Common myeloid progenitor, CD34-positive (primary cell): ENCODE data around the gene HTATSF1.
A peak's percentile ranks its signal among the peaks of the same experiment; 100 is the strongest.

Experiments used
- CTCF ChIA-PET: fragments of 350-600 bp; sonication (Branson Sonifier 250); formaldehyde crosslinking; loops from one replicate; lab custom pipeline; 2021; ENCODE audit warnings: antibody characterized with exemption; lab: Charles Lee
- POLR2A ChIA-PET: fragments of 350-600 bp; sonication (Branson Sonifier 250); formaldehyde crosslinking; loops from one replicate; lab custom pipeline; 2021; ENCODE audit warnings: antibody characterized with exemption; lab: Charles Lee
- DNase-seq, 3 donors: peaks; one replicate each; pipeline versions ENCODE4 v3.0.0 to v3.0.0-alpha.2; 2013
- H3K27ac ChIP-seq, 2 experiments: 1 replicate in 1 of 2; 2 replicates in 1 of 2; pipeline ENCODE4 v1.7.0; 2013; ENCODE audit warnings: inconsistent platforms in 2 of 2, low read length in 2 of 2, mild to moderate bottlenecking in 2 of 2, low read depth in 1 of 2, moderate library complexity in 1 of 2; ENCODE audit not compliant: severe bottlenecking in 2 of 2, insufficient read depth in 1 of 2, poor library complexity in 1 of 2
- H3K27me3 ChIP-seq, 5 experiments: replicated peaks in 2 of 5; 1 replicate in 3 of 5; 2 replicates in 2 of 5; pipeline versions ENCODE4 v1.6.1 to v1.7.0; 2013; ENCODE audit warnings: low read length in 4 of 5, mild to moderate bottlenecking in 2 of 5, moderate library complexity in 2 of 5, inconsistent platforms in 1 of 5; ENCODE audit not compliant: insufficient read depth in 5 of 5, control insufficient read depth in 4 of 5
- H3K36me3 ChIP-seq, 4 experiments: 1 replicate in 2 of 4; 2 replicates in 2 of 4; pipeline versions ENCODE4 v1.6.1 to v1.7.0; 2013; ENCODE audit warnings: low read length in 3 of 4, control low read depth in 1 of 4, mild to moderate bottlenecking in 1 of 4; ENCODE audit not compliant: control insufficient read depth in 4 of 4, insufficient read depth in 4 of 4
- H3K4me1 ChIP-seq, 4 experiments: 1 replicate in 3 of 4; 2 replicates in 1 of 4; pipeline versions ENCODE4 v1.6.1 to v1.7.1; 2013; ENCODE audit warnings: low read length in 3 of 4, mild to moderate bottlenecking in 3 of 4, control low read depth in 1 of 4, inconsistent platforms in 1 of 4, moderate library complexity in 1 of 4; ENCODE audit not compliant: control insufficient read depth in 4 of 4, insufficient read depth in 4 of 4; ENCODE audit errors: control extremely low read depth in 1 of 4
- H3K4me3 ChIP-seq, 7 experiments: 1 replicate in 4 of 7; 2 replicates in 3 of 7; pipeline versions ENCODE4 v1.5.1 to v1.7.0; 2013; ENCODE audit warnings: mild to moderate bottlenecking in 7 of 7, low read length in 6 of 7, moderate library complexity in 6 of 7, inconsistent platforms in 2 of 7, low read depth in 2 of 7, control low read depth in 1 of 7; ENCODE audit not compliant: insufficient read depth in 4 of 7, control insufficient read depth in 1 of 7; ENCODE audit errors: extremely low read depth in 1 of 7
- H3K9me3 ChIP-seq, 5 experiments: 1 replicate in 4 of 5; 2 replicates in 1 of 5; pipeline versions ENCODE4 v1.6.1 to v1.7.1; 2013; ENCODE audit warnings: low read length in 4 of 5, mild to moderate bottlenecking in 2 of 5, inconsistent platforms in 1 of 5, low read depth in 1 of 5, moderate library complexity in 1 of 5; ENCODE audit not compliant: control insufficient read depth in 4 of 5, insufficient read depth in 2 of 5; ENCODE audit errors: control extremely low read depth in 1 of 5
- WGBS: methylation state at CpG from one replicate; pipeline ENCODE4 v1.1.5; 2013; ENCODE audit not compliant: insufficient coverage; 5-methylcytosine and 5-hydroxymethylcytosine counted together

HTATSF1 gene

DNA sequence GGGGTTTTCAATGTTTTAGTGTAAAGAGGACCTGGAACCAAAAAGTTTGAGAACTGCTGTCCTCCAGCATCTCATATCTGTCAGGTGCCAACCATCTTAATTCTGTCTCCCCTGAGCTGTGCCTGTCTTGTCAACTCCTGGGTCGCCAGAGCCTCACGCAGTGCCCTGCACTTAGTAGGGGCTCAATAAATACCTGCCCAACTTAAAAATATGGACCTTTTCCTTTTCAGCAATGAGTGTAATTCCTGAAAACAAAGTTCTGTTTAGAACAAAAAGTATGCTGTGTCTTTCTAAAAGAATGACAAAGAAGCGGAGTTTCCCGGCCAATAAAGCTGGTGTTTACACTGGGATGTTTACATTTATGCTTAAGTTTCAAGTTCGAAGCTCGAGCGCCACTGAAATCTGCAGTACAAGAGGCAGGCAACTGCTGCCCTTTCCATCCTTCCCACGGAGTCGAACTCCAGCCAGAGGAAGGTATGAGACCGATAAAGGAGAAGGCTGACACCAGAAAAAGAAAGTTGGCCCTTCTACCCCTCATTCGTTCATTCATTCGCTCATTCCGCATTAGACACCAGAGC lies 1.1 kb upstream of the HTATSF1 start:
- H3K9me3 ChIP-seq: no peaks in the 10 kb centered on the region
- H3K4me3 ChIP-seq: peak overlapping the region; percentile 16 to 90 (median 73)
- H3K4me1 ChIP-seq: peaks cover 0 to 36% (median 18%) of the 10 kb centered on the region in 4 experiments
- H3K36me3 ChIP-seq: peaks cover 0 to 10% (median 3%) of the 10 kb centered on the region in 4 experiments
- H3K27me3 ChIP-seq: peaks cover 0 to 2% (median 0%) of the 10 kb centered on the region in 5 experiments
- H3K27ac ChIP-seq: peak overlapping the region; percentile 73 to 91
- WGBS: 48% methylated on average over 11 of the region's 13 CpGs
- DNase-seq: no peak
- CTCF ChIA-PET: no interaction called here
- POLR2A ChIA-PET: no interaction called here

DNA sequence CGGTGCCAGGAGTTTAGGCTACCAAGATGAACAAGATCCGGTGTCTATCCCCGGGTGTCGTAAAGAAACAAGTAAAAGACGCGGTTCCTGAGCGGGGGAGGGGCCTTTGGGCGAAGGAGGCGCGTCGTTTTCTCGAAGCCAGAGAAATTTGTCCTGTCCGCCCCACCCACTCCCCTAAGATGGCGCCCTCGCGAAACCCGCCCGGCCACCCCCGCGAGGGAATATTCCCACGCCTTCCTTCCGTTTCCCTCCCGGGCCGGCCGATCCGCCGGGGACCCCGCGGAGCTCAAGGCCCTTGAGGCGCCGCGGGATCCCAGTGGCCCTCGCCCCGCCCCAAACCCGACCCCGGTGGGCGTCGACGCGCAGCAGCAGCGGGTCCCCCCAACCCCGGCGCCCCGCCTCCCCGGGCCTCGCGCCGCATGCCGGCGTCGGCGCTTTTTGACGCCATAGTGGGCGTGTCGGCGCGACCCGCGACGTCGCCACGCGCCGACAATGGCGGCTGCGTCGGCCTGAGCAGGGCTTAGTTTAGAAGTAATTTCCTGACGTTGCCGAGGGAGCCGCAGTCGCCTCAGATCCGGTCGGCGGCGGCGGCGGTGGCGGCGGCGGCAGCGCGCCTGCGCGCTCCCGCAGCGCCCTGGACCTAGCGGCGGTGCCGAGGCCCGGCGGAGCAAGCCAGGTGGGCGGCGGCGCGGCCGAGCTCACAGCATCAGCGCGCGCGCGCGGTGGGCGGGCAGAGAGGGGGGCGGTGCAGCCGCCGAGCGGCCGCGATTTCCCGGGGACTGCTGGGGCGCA lies 432 bp upstream of the HTATSF1 start:
- peaks cover 0 to 2% (median 0%) of the 10 kb centered on the region in 5 experiments for H3K27me3 ChIP-seq
- peak overlapping the region; percentile 73 to 91 for H3K27ac ChIP-seq
- peak; percentile 87 to 94 (median 93) for DNase-seq
- POLR2A ChIA-PET: no interaction called here
- WGBS: 36% methylated on average over 101 of the region's 111 CpGs
- H3K4me1 ChIP-seq: peaks cover 0 to 36% (median 18%) of the 10 kb centered on the region in 4 experiments
- peak overlapping the region; percentile 55 to 90 (median 76) for H3K4me3 ChIP-seq
- CTCF ChIA-PET: no interaction called here
- H3K36me3 ChIP-seq: peaks cover 0 to 15% (median 6%) of the 10 kb centered on the region in 4 experiments
- no peaks in the 10 kb centered on the region for H3K9me3 ChIP-seq

DNA sequence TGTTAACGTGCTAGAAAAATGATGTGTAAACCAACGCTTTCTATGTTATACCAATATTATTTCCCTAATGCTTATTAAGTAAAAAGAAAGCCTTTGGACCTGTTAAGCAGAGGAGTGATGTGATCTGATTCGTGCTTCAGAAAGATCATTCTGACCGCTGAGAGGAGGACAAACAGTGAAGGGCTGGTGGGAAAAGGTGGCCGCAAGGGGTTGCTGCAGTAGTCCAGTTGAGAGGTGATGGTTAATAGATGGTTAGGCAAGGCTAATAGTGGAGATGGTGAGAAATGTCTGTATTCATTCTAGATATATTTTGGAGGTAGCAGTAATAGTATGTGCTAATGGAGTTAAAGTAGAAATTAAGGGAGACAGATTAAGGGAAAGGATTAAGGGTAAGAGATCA lies 21.7 kb downstream of the HTATSF1 start:
- ChIA-PET POLR2A (no interaction called here), CTCF (interaction anchor here (0.7 kb wide), 1 partner anchor 78 kb away, joined by 3 read pairs; no protein-coding TSS in a partner anchor)
- Histone ChIP-seq H3K9me3 (no peaks in the 10 kb centered on the region), H3K27ac (no peak overlapping the region), H3K27me3 (no peaks in the 10 kb centered on the region), H3K4me1 (no peaks in the 10 kb centered on the region), H3K4me3 (no peak overlapping the region), H3K36me3 (no peaks in the 10 kb centered on the region)
- WGBS: 64% methylated on average over 3 of the region's 5 CpGs
- DNase-seq: no peak

DNA sequence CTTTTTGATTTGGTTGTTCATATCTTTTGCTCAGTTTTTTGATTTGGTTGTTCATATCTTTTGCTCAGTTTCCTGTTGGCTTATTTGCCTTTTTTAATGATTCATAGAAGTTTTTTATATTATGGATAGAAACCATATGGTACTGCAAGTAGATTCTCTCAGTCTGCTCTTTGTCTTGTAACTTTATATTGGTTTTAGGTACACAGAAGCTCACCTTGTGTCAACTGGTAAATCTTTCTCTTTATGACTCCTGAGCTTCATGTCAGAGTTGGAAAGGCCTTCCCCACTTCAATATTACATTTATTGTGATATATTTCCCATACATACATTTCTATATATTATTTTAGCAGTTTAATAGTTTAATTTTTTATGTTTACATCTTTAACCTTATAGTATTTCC lies 26.4 kb downstream of the HTATSF1 start:
- Histone ChIP-seq H3K36me3 (no peaks in the 10 kb centered on the region), H3K9me3 (no peaks in the 10 kb centered on the region), H3K4me3 (no peak overlapping the region), H3K4me1 (no peaks in the 10 kb centered on the region), H3K27ac (no peak overlapping the region), H3K27me3 (no peaks in the 10 kb centered on the region)
- DNase-seq: no peak
- ChIA-PET POLR2A (no interaction called here), CTCF (no interaction called here)

DNA sequence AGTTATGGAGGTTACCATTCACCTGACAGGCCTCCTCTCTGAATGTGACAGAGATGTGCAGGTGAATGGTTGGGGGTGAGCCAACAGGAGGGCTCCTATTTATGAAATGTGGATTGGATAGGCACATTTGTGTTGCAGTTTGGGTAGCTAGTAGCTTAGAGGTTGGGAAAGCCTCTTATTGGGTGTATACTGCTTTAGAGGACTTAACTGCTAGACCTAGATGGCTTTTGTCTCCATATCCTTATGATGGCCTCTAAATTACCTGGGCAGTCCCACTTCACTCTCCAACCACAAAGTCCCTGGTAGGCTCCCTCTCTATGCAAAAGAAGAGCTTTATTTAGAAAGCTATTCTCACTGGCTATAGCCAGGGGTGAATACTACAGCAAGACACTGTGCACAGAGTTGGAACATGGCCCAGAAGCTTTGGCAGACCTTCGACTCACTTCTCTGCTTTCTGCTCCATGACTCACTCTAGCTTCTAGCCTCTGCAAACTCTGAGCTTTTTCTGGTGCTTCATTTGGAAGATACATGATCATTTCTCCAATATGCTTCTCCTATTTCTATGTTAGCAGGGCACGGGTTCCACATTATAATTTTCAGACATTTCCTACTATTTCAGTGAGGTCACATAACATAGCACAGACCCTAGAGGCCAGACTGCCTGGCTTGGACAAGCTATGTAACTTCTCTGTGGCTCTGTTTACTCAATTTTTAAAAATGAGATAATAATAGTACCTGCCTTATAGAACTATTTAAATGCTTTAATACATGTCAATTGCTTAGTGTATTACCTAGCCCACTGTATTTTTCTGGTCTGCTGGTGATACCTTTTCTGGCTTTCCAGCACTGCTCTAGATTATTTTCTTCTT lies 28.6 kb downstream of the HTATSF1 start:
- WGBS: 74% methylated on average over 2 of the region's 2 CpGs
- H3K36me3 ChIP-seq: no peaks in the 10 kb centered on the region
- POLR2A ChIA-PET: no interaction called here
- no peak overlapping the region for H3K27ac ChIP-seq
- no peak overlapping the region for H3K4me3 ChIP-seq
- peak in 2 of 3 donors; percentile 7 to 12 for DNase-seq
- no peaks in the 10 kb centered on the region for H3K27me3 ChIP-seq
- no peaks in the 10 kb centered on the region for H3K4me1 ChIP-seq
- no peaks in the 10 kb centered on the region for H3K9me3 ChIP-seq
- CTCF ChIA-PET: no interaction called here

DNA sequence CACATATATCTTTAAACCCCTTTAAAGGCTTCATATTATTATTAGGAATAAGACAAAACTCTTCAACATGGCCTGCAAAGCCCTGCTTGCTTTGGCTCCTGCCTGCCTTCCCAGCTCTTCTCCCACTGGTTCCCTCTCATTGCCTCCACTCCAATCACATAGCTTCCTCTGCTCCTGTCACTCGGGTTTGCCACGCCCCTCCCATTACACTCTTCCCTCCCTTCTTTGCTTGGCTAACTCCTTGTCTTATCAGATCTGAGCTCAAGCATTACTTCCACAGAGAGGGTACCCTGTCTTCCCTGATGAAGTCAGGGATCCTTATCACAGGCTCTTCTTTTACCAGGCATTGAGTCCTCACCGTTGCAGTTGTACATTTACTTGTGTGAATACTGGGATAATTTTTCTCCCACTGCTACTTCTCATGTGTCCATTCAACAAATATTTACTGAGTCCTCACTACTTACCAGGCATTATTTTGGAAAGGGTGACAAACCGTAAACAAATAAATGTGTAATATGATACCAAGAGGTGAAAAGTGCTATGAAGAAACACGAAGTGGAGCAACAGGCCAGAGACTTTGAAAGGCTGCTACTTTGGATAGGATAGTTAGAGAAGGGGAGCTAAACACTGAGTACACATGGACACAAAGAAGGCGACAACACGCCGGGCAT lies 31.4 kb downstream of the HTATSF1 start:
- no peaks in the 10 kb centered on the region for H3K9me3 ChIP-seq
- no peak overlapping the region for H3K4me3 ChIP-seq
- CTCF ChIA-PET: no interaction called here
- DNase-seq: no peak
- H3K27me3 ChIP-seq: no peaks in the 10 kb centered on the region
- H3K27ac ChIP-seq: no peak overlapping the region
- no peaks in the 10 kb centered on the region for H3K4me1 ChIP-seq
- POLR2A ChIA-PET: no interaction called here
- WGBS: 80% methylated on average over 7 of the region's 8 CpGs
- no peaks in the 10 kb centered on the region for H3K36me3 ChIP-seq
